Stomach (tissue), 9 donors: Measurements from ENCODE around the gene NRG2. TPM values are rescaled to one million over a fixed set of nuclear protein-coding genes. Genes with fewer than 3 reads are reported as not detected.

ENCODE experiments used
- DNase-seq, 2 donors: peaks; one replicate each; pipeline versions ENCODE4 v3.0.0 to v3.0.0-alpha.2; 2013 to 2019
- H3K27ac ChIP-seq, 5 donors: fragments of 200-600 bp in 4 of 5; sonication (generic) in 4 of 5; one replicate each; pipeline ENCODE4 v1.5.1; 2013 to 2019; ENCODE audit warnings: mild to moderate bottlenecking in 1 of 5, moderate library complexity in 1 of 5
- H3K27me3 ChIP-seq, 3 donors: fragments of 200-600 bp; sonication (generic); one replicate each; pipeline ENCODE4 v1.5.1; 2017 to 2019; ENCODE audit warnings: mixed run types in 1 of 3
- H3K36me3 ChIP-seq, 4 donors: fragments of 200-600 bp; sonication (generic); 1 replicate in 3 of 4; 2 replicates in 1 of 4; pipeline ENCODE4 v1.5.1; 2016 to 2019
- H3K4me1 ChIP-seq, 4 donors: fragments of 200-600 bp; sonication (generic); one replicate each; pipeline ENCODE4 v1.5.1; 2016 to 2019
- H3K4me3 ChIP-seq, 4 donors: fragments of 200-600 bp; sonication (generic) in 3 of 4; one replicate each; pipeline ENCODE4 v1.5.1; 2016 to 2019; ENCODE audit warnings: mild to moderate bottlenecking in 1 of 4
- H3K9me3 ChIP-seq, 4 donors: fragments of 200-600 bp; sonication (generic); one replicate each; pipeline ENCODE4 v1.5.1; 2016 to 2019
- CTCF ChIP-seq, 7 experiments: fragments of 450-650 bp in 4 of 7; fragments of 200-600 bp in 3 of 7; sonication (generic) in 3 of 7; IDR thresholded peaks; one replicate each; pipeline ENCODE4 v1.5.1; 2016 to 2019; ENCODE audit warnings: antibody characterized with exemption in 7 of 7, control low read depth in 2 of 7, mild to moderate bottlenecking in 1 of 7
- EP300 ChIP-seq: sonication (generic); formaldehyde crosslinking; IDR thresholded peaks from one replicate; pipeline ENCODE4 v1.6.1; 2017; ENCODE audit warnings: antibody characterized with exemption
- POLR2A ChIP-seq, 4 donors: fragments of 450-650 bp; IDR thresholded peaks; one replicate each; pipeline ENCODE4 v1.6.1; 2016; ENCODE audit warnings: antibody characterized with exemption in 4 of 4, control low read depth in 2 of 4, mild to moderate bottlenecking in 1 of 4, moderate library complexity in 1 of 4
- POLR2AphosphoS5 ChIP-seq, 3 donors: sonication (generic); formaldehyde crosslinking; IDR thresholded peaks; one replicate each; pipeline ENCODE4 v1.6.1; 2016; ENCODE audit warnings: antibody characterized with exemption in 3 of 3
- WGBS, 5 donors: extraction: QIAGEN DNeasy Blood & Tissue Kit in 3 of 5; methylation state at CpG; one replicate each; pipeline versions ENCODE4 v1.1.5 to v1.1.7; 2013 to 2018; 5-methylcytosine and 5-hydroxymethylcytosine counted together
- intact Hi-C: fragments of 100-400 bp; cut with DNase I; formaldehyde crosslinking; loops from one replicate; pipeline ENCODE4 v1.15.1; 2023; ENCODE audit warnings: low total_unique reads
- polyA plus RNA-seq, 3 donors: library from polyadenylated mRNA; stranded (reverse); fragments of 200-250 nt; gene quantifications; one replicate each; pipeline ENCODE4 v1.2.3, GENCODE V29; 2013
- total RNA-seq, 5 donors: library from RNA; depleted of rRNA; stranded (reverse); fragments of >200 nt; gene quantifications; one replicate each; pipeline versions ENCODE4 v1.1.0 to v1.2.3, GENCODE V29; 2014 to 2016
- donor health status: healthy with polysubstance abuse.
- donor health status: Bipolar disorder and iron deficiency.
- donor health status: healthy.

Gene NRG2
- total and polyA plus RNA-seq, 8 donors: 0.25 to 22.2 (median 1.2) TPM; not detected in 1

- H3K4me1 ChIP-seq: no peaks in the 10 kb centered on the region
- H3K36me3 ChIP-seq: no peaks in the 10 kb centered on the region
- WGBS, 5 donors: 39 to 49% (median 41%) methylated on average over 5 of the region's 5 CpGs
- peaks cover 0 to 4% (median 0%) of the 10 kb centered on the region in 3 donors for H3K27me3 ChIP-seq
- H3K4me3 ChIP-seq: no peak overlapping the region
- no peaks in the 10 kb centered on the region for H3K9me3 ChIP-seq
- DNase-seq: no peak
- no peak overlapping the region for H3K27ac ChIP-seq
- TF ChIP-seq EP300 (no peak), POLR2A (IDR thresholded peaks at IDR 0.05) (no peak), POLR2AphosphoS5 (IDR thresholded peaks at IDR 0.05) (no peak), CTCF (IDR thresholded peaks at IDR 0.05) (no peak)
- intact Hi-C loops: no loop called here
Measured at GRCh38 chr5:139955616-139956273, 87.4 kb downstream of the NRG2 start.

- no peaks in the 10 kb centered on the region for H3K36me3 ChIP-seq
- no peaks in the 10 kb centered on the region for H3K9me3 ChIP-seq
- 83 to 88% (median 86%) methylated on average over 5 of the region's 5 CpGs for WGBS, 5 donors
- intact Hi-C loops: no loop called here
- no peaks in the 10 kb centered on the region for H3K4me1 ChIP-seq
- no peak overlapping the region for H3K4me3 ChIP-seq
- H3K27me3 ChIP-seq: peaks cover 0 to 4% (median 0%) of the 10 kb centered on the region in 3 donors
- TF ChIP-seq POLR2AphosphoS5 (IDR thresholded peaks at IDR 0.05) (no peak), POLR2A (IDR thresholded peaks at IDR 0.05) (no peak), CTCF (IDR thresholded peaks at IDR 0.05) (no peak), EP300 (no peak)
- no peak for DNase-seq
- H3K27ac ChIP-seq: no peak overlapping the region
Measured at GRCh38 chr5:139955053-139955605, 88.0 kb downstream of the NRG2 start.

- Histone ChIP-seq H3K9me3 (no peaks in the 10 kb centered on the region), H3K4me3 (no peak overlapping the region), H3K27ac (no peak overlapping the region), H3K4me1 (no peaks in the 10 kb centered on the region), H3K36me3 (no peaks in the 10 kb centered on the region), H3K27me3 (peaks cover 0 to 4% (median 0%) of the 10 kb centered on the region in 3 donors)
- intact Hi-C loops: no loop called here
- DNase-seq: no peak
- WGBS, 5 donors: 78 to 88% (median 84%) methylated on average over 8 of the region's 8 CpGs
- no peak for TF ChIP-seq POLR2AphosphoS5 (IDR thresholded peaks at IDR 0.05)
Measured at GRCh38 chr5:139954462-139954861, 88.6 kb downstream of the NRG2 start.

- no peaks in the 10 kb centered on the region for H3K36me3 ChIP-seq
- intact Hi-C loops: no loop called here
- H3K27ac ChIP-seq: no peak overlapping the region
- H3K9me3 ChIP-seq: no peaks in the 10 kb centered on the region
- 60 to 76% (median 66%) methylated on average over 7 of the region's 7 CpGs for WGBS, 5 donors
- no peak overlapping the region for H3K4me3 ChIP-seq
- TF ChIP-seq CTCF (IDR thresholded peaks at IDR 0.05) (no peak), POLR2A (IDR thresholded peaks at IDR 0.05) (no peak), EP300 (no peak), POLR2AphosphoS5 (IDR thresholded peaks at IDR 0.05) (no peak)
- no peak for DNase-seq
- peaks cover 0 to 4% (median 0%) of the 10 kb centered on the region in 3 donors for H3K27me3 ChIP-seq
- no peaks in the 10 kb centered on the region for H3K4me1 ChIP-seq
Measured at GRCh38 chr5:139954022-139954421, 89.1 kb downstream of the NRG2 start.

- DNase-seq: peak in 1 of 2 donors; percentile 56
- H3K27ac ChIP-seq: no peak overlapping the region
Measured at GRCh38 chr5:139952574-139952973, 90.5 kb downstream of the NRG2 start.

More at GRCh38 chr5:139952574-139952973, 90.5 kb downstream of the NRG2 start:
- Histone ChIP-seq H3K4me1 (no peaks in the 10 kb centered on the region), H3K9me3 (no peaks in the 10 kb centered on the region), H3K36me3 (no peaks in the 10 kb centered on the region), H3K4me3 (no peak overlapping the region), H3K27me3 (peaks cover 0 to 4% (median 0%) of the 10 kb centered on the region in 3 donors)
- WGBS, 5 donors: 79 to 90% (median 84%) methylated on average over 11 to 13 of the region's 13 CpGs
- intact Hi-C loops: no loop called here
- TF ChIP-seq POLR2A (IDR thresholded peaks at IDR 0.05) (no peak), EP300 (no peak), CTCF (IDR thresholded peaks at IDR 0.05) (no peak), POLR2AphosphoS5 (IDR thresholded peaks at IDR 0.05) (no peak)
